ENCODE data around the gene ALCAM.

- TF ChIP-seq POLR2AphosphoS5 (IDR thresholded peaks at IDR 0.05; ENCODE audit: borderline replicate concordance, low read depth, low read length), result no peak
- TF ChIP-seq EZH2 (IDR thresholded peaks at IDR 0.05), result no peak
These were observed 89.3 kb downstream of the ALCAM start for GRCh38 chr3:105456017-105456416.

Measured in SK-N-MC (cell line).